ENCODE data around the gene VWA8.

Gene VWA8

DNA sequence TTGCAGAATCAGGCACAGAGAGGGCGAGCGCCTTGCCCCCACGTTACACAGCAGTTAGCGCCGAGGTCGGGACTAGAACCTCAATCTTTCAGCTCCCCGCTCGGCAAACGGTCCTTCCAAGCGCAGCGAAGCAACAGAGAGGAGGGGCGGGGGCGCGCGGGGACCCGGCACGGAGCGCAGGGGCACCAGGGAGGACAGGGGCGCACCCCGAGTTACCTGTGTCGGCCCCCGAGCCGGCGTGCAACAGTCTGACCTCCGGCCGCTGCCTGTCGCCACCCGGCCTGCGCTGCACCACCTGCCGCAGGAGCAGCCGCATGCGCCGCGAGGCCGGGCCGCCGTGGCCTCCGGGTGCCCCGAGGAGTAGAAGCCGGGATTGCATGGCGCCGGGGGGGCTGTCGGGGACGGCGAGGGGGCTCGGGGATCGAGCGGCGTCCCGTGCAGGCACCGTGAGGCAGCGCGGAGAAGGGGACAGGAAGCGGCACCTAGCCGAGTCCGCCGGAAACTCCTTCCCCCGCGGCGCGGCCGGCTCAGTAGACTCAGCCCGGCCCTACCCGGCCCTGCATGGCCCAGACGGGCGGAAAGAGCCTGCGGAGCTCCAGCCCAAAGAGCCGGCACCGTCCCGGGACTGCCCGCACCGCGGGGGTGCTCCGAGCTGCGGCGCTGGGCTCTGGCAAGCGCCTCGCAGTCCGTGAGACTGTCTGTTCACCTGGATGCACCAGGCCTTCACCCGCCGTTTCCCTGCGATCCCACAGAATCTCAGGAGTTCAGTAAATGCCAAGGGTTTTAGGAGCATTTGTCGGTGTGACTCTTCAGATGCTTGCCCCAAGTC lies at the start of gene VWA8:
Gene VWA8 (minus strand): TSS at position 473 of the 829 bp plus-strand sequence. CDS start 94 bp downstream, at position 379.
- TF ChIP-seq, protein P1, sequence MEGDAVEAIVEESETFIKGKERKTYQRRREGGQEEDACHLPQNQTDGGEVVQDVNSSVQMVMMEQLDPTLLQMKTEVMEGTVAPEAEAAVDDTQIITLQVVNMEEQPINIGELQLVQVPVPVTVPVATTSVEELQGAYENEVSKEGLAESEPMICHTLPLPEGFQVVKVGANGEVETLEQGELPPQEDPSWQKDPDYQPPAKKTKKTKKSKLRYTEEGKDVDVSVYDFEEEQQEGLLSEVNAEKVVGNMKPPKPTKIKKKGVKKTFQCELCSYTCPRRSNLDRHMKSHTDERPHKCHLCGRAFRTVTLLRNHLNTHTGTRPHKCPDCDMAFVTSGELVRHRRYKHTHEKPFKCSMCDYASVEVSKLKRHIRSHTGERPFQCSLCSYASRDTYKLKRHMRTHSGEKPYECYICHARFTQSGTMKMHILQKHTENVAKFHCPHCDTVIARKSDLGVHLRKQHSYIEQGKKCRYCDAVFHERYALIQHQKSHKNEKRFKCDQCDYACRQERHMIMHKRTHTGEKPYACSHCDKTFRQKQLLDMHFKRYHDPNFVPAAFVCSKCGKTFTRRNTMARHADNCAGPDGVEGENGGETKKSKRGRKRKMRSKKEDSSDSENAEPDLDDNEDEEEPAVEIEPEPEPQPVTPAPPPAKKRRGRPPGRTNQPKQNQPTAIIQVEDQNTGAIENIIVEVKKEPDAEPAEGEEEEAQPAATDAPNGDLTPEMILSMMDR (IDR thresholded peaks at IDR 0.05) = no peak

DNA sequence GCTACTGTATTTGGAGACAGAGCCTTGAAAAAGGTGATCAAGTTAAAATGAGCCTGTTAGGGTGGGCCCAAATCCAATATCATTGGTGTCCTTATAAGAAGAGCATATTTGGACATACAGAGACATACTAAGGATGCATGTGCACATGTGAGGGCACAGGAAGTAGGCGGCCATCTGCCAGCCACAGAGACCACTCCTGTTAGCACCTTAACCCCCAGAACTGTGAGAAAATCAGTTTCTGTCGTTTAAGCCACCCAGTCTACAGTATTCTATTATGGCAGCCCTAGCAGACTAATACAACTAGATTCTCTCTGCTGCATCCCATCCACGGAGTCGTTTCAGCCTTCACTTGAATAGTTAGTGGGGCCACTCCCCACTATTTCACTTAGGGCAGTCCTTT lies 48.1 kb upstream of the VWA8 start:
- TF ChIP-seq, protein P1 (IDR thresholded peaks at IDR 0.05) = no peak

DNA sequence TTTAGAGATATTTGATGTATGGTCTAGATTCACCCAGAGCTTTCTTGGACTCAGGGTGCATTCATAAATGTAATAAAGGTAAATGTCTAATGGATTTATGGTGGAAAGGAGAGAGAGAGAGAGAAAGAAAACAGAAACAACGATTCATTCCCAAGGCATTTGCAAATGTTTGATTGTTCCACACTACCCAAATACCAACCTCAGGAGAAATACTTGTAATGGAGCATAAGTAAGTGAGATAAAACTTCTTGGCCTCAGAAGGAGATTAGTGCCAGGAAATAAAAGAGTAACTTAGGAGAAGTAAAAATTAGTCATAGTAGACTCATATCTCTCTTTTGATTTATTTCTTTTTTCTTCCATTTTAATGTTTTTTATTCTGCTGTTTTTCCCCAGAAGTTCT lies 46.9 kb upstream of the VWA8 start:
- TF ChIP-seq, protein P1 (IDR thresholded peaks at IDR 0.05) = no peak

DNA sequence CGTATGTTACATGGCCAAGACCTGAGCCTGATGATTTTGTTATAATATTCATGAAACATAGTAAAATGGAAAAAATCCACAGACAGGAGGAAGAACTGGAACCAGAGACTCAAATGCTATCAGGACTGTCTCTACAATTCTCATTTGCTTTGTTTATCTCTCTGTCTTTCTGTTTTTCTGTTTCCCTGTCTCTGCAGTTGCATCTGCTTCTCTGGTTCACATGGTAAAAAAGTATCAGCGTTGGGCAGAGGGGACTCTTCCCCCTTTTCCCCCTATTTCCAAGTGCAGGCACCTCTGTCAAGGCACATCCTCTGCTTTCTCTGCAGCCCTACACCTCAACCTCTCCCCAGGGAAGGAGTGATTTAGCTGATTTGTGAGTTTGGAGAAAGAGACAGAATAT lies 41.2 kb upstream of the VWA8 start:
- TF ChIP-seq, protein P1 (IDR thresholded peaks at IDR 0.05) = no peak

DNA sequence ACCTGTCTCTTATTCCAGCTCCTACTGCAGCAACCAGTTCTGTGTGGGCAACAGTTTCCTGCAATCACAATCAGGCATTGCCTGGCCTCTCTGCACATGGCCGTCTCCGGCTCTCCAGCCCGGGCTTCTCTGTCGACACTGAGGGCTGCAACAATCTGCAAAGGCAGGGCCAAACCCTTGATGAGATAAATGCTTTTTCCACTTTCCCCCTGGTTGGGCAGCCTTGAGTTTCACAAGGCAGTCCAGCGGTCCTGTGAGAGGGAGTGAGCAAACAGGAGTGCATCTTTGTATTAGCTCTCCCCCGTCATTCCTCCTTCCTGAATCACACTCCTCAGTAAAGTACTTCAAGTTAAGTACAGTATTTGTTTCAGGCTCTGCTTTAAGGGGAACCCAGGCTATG lies 40.7 kb upstream of the VWA8 start:
- TF ChIP-seq, protein P1 (IDR thresholded peaks at IDR 0.05) = no peak

DNA sequence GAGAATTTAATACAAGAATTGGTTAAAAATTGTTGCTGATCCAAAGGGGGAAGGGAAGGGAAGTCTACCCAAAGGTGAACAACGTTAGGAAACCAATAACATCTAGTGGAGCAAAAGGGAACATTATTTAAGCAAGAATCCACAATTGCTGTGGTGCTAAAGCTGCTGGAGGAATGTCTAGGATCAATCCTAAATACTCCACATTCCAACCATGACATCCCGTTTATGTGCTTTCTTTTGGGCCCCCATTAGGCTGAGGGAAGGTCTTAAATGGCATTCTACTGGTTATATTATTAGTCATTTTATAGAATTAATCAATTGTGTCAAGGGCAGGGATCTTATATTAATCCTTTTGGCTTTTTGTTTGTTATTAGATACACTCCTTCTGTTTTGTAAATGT lies 39.9 kb upstream of the VWA8 start:
- TF ChIP-seq, protein P1 (IDR thresholded peaks at IDR 0.05) = no peak

DNA sequence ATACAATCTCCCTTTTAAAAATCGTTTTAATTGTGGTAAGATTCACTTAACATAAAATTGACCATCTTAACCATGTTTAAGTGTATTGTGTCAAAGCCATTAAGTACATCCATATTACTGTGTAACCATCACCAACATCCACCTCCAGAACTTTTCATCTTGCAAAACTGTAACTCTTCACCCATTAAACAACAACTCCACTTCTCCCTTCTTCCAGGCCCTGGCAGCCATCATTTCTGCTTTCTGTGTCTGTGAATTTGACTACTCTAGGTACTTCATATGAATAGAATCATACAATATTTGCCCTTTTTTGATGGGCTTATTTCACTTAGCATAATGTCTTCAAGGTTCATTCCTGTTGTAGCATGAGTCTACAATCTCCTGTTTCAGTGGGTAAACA lies 36.5 kb upstream of the VWA8 start:
- TF ChIP-seq, protein P1 (IDR thresholded peaks at IDR 0.05) = no peak
